GM18870 (cell line): ENCODE results near the gene ACIN1.
"Not testable (repeated sequence)": the region's sequence is repeated elsewhere in the genome, so short reads cannot be mapped to it uniquely, and the experiment has no call there.

Experiments used
- ATAC-seq: cut with Tn5 transposase; IDR thresholded peaks from one replicate; pipeline ENCODE4 v1.9.1; 2021; ENCODE audit warnings: moderate library complexity; ENCODE audit not compliant: unreplicated experiment

The ACIN1 gene

GRCh38 chr14:23123419-23123818 is 28.5 kb upstream of the ACIN1 start:
- no peak for ATAC-seq

GRCh38 chr14:23122086-23122485 is 27.1 kb upstream of the ACIN1 start:
- no peak for ATAC-seq

- ATAC-seq = no peak
Observed at GRCh38 chr14:23121361-23121771, 26.4 kb upstream of the ACIN1 start.

GRCh38 chr14:23120541-23121251 is 25.8 kb upstream of the ACIN1 start:
- no peak for ATAC-seq

- no peak for ATAC-seq
Observed at GRCh38 chr14:23119363-23120327, 24.7 kb upstream of the ACIN1 start.

- no peak for ATAC-seq
Observed at GRCh38 chr14:23118506-23119362, 23.8 kb upstream of the ACIN1 start, which contains the start of gene CEBPE. Gene CEBPE, minus strand, starts transcription at chr14:23119255. Its CDS starts 164 bp downstream, at chr14:23119091.

GRCh38 chr14:23117371-23118020 is 22.6 kb upstream of the ACIN1 start:
- no peak for ATAC-seq

- ATAC-seq = no peak
Observed at GRCh38 chr14:23115918-23116317, 21.0 kb upstream of the ACIN1 start.

- no peak for ATAC-seq
Observed at GRCh38 chr14:23115039-23115731, 20.2 kb upstream of the ACIN1 start.

GRCh38 chr14:23114669-23115038 is 19.7 kb upstream of the ACIN1 start:
- ATAC-seq = no peak

GRCh38 chr14:23114120-23114458 is 19.2 kb upstream of the ACIN1 start:
- no peak for ATAC-seq

- no peak for ATAC-seq
Observed at GRCh38 chr14:23113431-23114119, 18.6 kb upstream of the ACIN1 start.

- ATAC-seq = no peak
Observed at GRCh38 chr14:23112359-23113178, 17.6 kb upstream of the ACIN1 start.

- no peak for ATAC-seq
Observed at GRCh38 chr14:23110579-23111365, 15.8 kb upstream of the ACIN1 start.

GRCh38 chr14:23109769-23110168 is 14.8 kb upstream of the ACIN1 start:
- no peak for ATAC-seq

GRCh38 chr14:23108169-23108568 is 13.2 kb upstream of the ACIN1 start:
- ATAC-seq = not testable (repeated sequence)

GRCh38 chr14:23107620-23108019 is 12.7 kb upstream of the ACIN1 start:
- not testable (repeated sequence) for ATAC-seq

- ATAC-seq = no peak
Observed at GRCh38 chr14:23106747-23107045, 11.8 kb upstream of the ACIN1 start.
